T-cell (primary cell): ENCODE measurements around the gene MRFAP1L1. TPM values are rescaled to one million over a fixed set of nuclear protein-coding genes. Genes with fewer than 3 reads are reported as not detected.
"Not testable (repeated sequence)": the region's sequence is repeated elsewhere in the genome, so short reads cannot be mapped to it uniquely, and the experiment has no call there.

ENCODE experiments used
- ATAC-seq, 4 experiments: fragments of 200-7000 bp in 3 of 4; fragments of 150-1000 bp in 1 of 4; cut with Tn5 transposase; replicated peaks in 1 of 4; 1 replicate in 3 of 4; 2 replicates in 1 of 4; pipeline ENCODE4 v1.10.0; 2021; ENCODE audit warnings: moderate library complexity in 3 of 4, mild to moderate bottlenecking in 2 of 4, moderate number of reproducible peaks in 1 of 4
- CTCF ChIA-PET, 2 donors: fragments of 300-600 bp; sonication (Branson Sonifier 250); formaldehyde crosslinking; loops; one replicate each; lab custom pipeline; 2022; ENCODE audit warnings: antibody characterized with exemption in 2 of 2; lab: Charles Lee
- POLR2A ChIA-PET, 2 donors: fragments of 300-600 bp; sonication (Branson Sonifier 250); formaldehyde crosslinking; loops; one replicate each; lab custom pipeline; 2022; ENCODE audit warnings: antibody characterized with exemption in 2 of 2; lab: Charles Lee
- DNase-seq, 35 experiments: peaks; one replicate each; pipeline versions ENCODE4 v3.0.0 to v3.0.0-alpha.2; 2013 to 2023
- H3K27ac ChIP-seq: one replicate; pipeline ENCODE4 v1.5.1; 2013; ENCODE audit warnings: low read length
- H3K27me3 ChIP-seq, 2 experiments: replicated peaks in 1 of 2; 1 replicate in 1 of 2; 2 replicates in 1 of 2; pipeline versions ENCODE4 v1.6.1 to v1.7.0; 2013; ENCODE audit warnings: low read length in 1 of 2, mixed read lengths in 1 of 2; ENCODE audit not compliant: control insufficient read depth in 2 of 2, insufficient read depth in 2 of 2; ENCODE audit errors: extremely low read depth in 1 of 2
- H3K36me3 ChIP-seq, 2 donors: 1 replicate in 1 of 2; 2 replicates in 1 of 2; pipeline versions ENCODE4 v1.6.1 to v1.7.0; 2013; ENCODE audit warnings: low read length in 1 of 2; ENCODE audit not compliant: control insufficient read depth in 2 of 2, insufficient read depth in 1 of 2; ENCODE audit errors: extremely low read depth in 1 of 2
- H3K4me1 ChIP-seq, 2 experiments: 1 replicate in 1 of 2; 2 replicates in 1 of 2; pipeline versions ENCODE4 v1.6.1 to v1.7.0; 2013; ENCODE audit warnings: low read length in 2 of 2, mixed read lengths in 1 of 2; ENCODE audit not compliant: insufficient read depth in 2 of 2, control insufficient read depth in 1 of 2; ENCODE audit errors: extremely low read depth in 1 of 2
- H3K4me3 ChIP-seq, 2 donors: 1 replicate in 1 of 2; 2 replicates in 1 of 2; pipeline versions ENCODE4 v1.5.1 to v1.7.0; 2013; ENCODE audit warnings: mild to moderate bottlenecking in 2 of 2, low read length in 1 of 2, moderate library complexity in 1 of 2; ENCODE audit not compliant: control insufficient read depth in 1 of 2; ENCODE audit errors: extremely low read depth in 1 of 2
- H3K9me3 ChIP-seq: 2 replicates; pipeline ENCODE4 v1.7.0; 2013
- H3K27ac Mint-ChIP-seq, 2 donors: one replicate each; pipeline ENCODE4 v1.8.0; 2020 to 2021; ENCODE audit warnings: mild to moderate bottlenecking in 2 of 2, mixed read lengths in 2 of 2
- H3K27me3 Mint-ChIP-seq, 2 donors: one replicate each; pipeline ENCODE4 v1.8.0; 2021 to 2022; ENCODE audit warnings: mixed read lengths in 2 of 2
- H3K36me3 Mint-ChIP-seq: one replicate; pipeline ENCODE4 v1.8.0; 2021; ENCODE audit warnings: mixed read lengths
- H3K4me1 Mint-ChIP-seq, 3 donors: one replicate each; pipeline ENCODE4 v1.8.0; 2020 to 2022; ENCODE audit warnings: mixed read lengths in 3 of 3, mild to moderate bottlenecking in 1 of 3
- H3K4me3 Mint-ChIP-seq, 3 donors: one replicate each; pipeline ENCODE4 v1.8.0; 2020 to 2022; ENCODE audit warnings: mild to moderate bottlenecking in 3 of 3, mixed read lengths in 3 of 3, moderate library complexity in 3 of 3
- H3K9me3 Mint-ChIP-seq, 3 donors: one replicate each; pipeline ENCODE4 v1.8.0; 2020 to 2022; ENCODE audit warnings: mixed read lengths in 3 of 3
- WGBS: methylation state at CpG from one replicate; pipeline ENCODE4 v1.1.5; 2013; ENCODE audit warnings: missing lambda C conversion rate; ENCODE audit not compliant: insufficient coverage; 5-methylcytosine and 5-hydroxymethylcytosine counted together
- total RNA-seq, 35 experiments: library from RNA in 6 of 35; stranded (reverse) in 6 of 35; fragments of 120-200 nt in 1 of 35; gene quantifications; one replicate each; pipeline versions ENCODE4 v1.2.1 to v1.2.4 and lab custom pipeline; 2013 to 2026

Gene MRFAP1L1
- total RNA-seq = 100 to 1,000 TPM in 3 of 5 donors, 10 to 100 TPM in 2; 28.8 to 121 (median 112) TPM
- 124 TPM for total RNA-seq (2013)
- 59.3 to 219 (median 97.6) reads per million in 29 experiments for total RNA-seq (lab: John Stamatoyannopoulos, UW)

GRCh38 chr4:6709230-6710114, at the start of gene MRFAP1L1:
TSS of gene MRFAP1L1 (minus strand) at chr4:6709865. CDS start at chr4:6709629, 236 bp downstream.
- Histone ChIP-seq H3K27ac (peak within 1 kb of the TSS; percentile 71), H3K36me3 (peaks cover 0 to 22% of the 10 kb centered on the region in 2 donors), H3K4me3 (peak within 1 kb of the TSS; percentile 67 to 87), H3K4me1 (peaks cover 22 to 39% of the 10 kb centered on the region in 2 experiments), H3K27me3 (no peaks in the 10 kb centered on the region), H3K9me3 (no peaks in the 10 kb centered on the region)
- Mint-ChIP-seq H3K4me1 (peaks cover 60 to 71% (median 62%) of the 10 kb centered on the region in 3 donors), H3K36me3 (peaks cover 43% of the 10 kb centered on the region), H3K4me3 (peak within 1 kb of the TSS; percentile 96 to 100 (median 97)), H3K27me3 (no peaks in the 10 kb centered on the region), H3K9me3 (no peaks in the 10 kb centered on the region), H3K27ac (peak within 1 kb of the TSS; percentile 97 to 99)
- 0% methylated on average over 63 of the region's 72 CpGs for WGBS
- DNase-seq (peak; percentile 92 to 99 (median 97)), ATAC-seq (peak; percentile 83 to 90 (median 86))
- ChIA-PET CTCF (interaction anchor here (0.6 to 3.2 kb wide), 11 partner anchors 8 to 164 kb away, joined by 3 to 48 read pairs (median 6); partner anchors contain the start of gene MRFAP1 (in 1 of the 2)), POLR2A (interaction anchor here in 1 of 2 donors (0.6 to 2.4 kb wide), 7 partner anchors 19 to 37 kb away, joined by 3 to 10 read pairs (median 4); a partner anchor contains a TSS)

DNA sequence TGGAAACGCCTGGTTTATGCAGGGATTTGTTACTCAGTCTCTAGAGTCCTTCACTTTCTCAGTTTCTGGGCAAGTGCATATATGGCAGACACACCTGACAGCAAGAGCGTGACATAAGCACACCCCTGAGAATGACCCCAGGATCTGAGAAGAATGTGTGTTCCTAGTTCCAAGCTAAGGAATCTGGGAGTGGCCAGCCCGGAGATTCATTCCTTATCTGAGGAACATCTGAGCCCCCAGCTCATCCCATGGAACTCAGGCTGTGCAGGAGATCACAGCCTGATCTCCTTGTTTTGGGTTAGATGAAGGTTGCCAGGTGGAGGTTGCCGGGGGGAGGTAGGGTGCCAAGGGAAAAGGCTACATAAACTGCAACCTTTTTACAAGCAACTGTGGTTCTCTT, 49.1 kb upstream of the MRFAP1L1 start:
- CTCF ChIA-PET = no interaction called here
- H3K4me3 Mint-ChIP-seq = no peak overlapping the region
- peaks cover 3 to 4% (median 4%) of the 10 kb centered on the region in 3 donors for H3K4me1 Mint-ChIP-seq
- no peak for DNase-seq
- peaks cover 0 to 5% of the 10 kb centered on the region in 2 donors for H3K27me3 Mint-ChIP-seq
- no peak overlapping the region for H3K4me3 ChIP-seq
- H3K27ac ChIP-seq = no peak overlapping the region
- peaks cover 0 to 12% of the 10 kb centered on the region in 2 experiments for H3K27me3 ChIP-seq
- no peaks in the 10 kb centered on the region for H3K9me3 Mint-ChIP-seq
- no peak for ATAC-seq
- H3K4me1 ChIP-seq = peaks cover 0 to 8% of the 10 kb centered on the region in 2 experiments
- no peak overlapping the region for H3K27ac Mint-ChIP-seq
- POLR2A ChIA-PET = no interaction called here
- 88% methylated on average over 4 of the region's 4 CpGs for whole genome bisulfite sequencing
- H3K36me3 Mint-ChIP-seq = no peaks in the 10 kb centered on the region
- H3K9me3 ChIP-seq = no peaks in the 10 kb centered on the region
- no peaks in the 10 kb centered on the region for H3K36me3 ChIP-seq

- CTCF ChIA-PET, H3K9me3 ChIP-seq, H3K27ac Mint-ChIP-seq, DNase-seq, H3K4me3 ChIP-seq, H3K36me3 Mint-ChIP-seq, POLR2A ChIA-PET, H3K27ac ChIP-seq, H3K9me3 Mint-ChIP-seq, H3K27me3 Mint-ChIP-seq, H3K4me3 Mint-ChIP-seq, H3K36me3 ChIP-seq, ATAC-seq: not testable (repeated sequence)
- peaks cover 7 to 11% (median 10%) of the 10 kb centered on the region in 3 donors for H3K4me1 Mint-ChIP-seq
- peaks cover 0 to 13% of the 10 kb centered on the region in 2 experiments for H3K4me1 ChIP-seq
- no CpG with 5 or more reads among the region's 6 CpGs for WGBS
- peaks cover 0 to 12% of the 10 kb centered on the region in 2 experiments for H3K27me3 ChIP-seq
Observed at GRCh38 chr4:6756345-6756744, 46.7 kb upstream of the MRFAP1L1 start.

GRCh38 chr4:6755088-6755753, 45.6 kb upstream of the MRFAP1L1 start:
- ATAC-seq (no peak), DNase-seq (no peak)
- CTCF ChIA-PET = no interaction called here
- Mint-ChIP-seq H3K9me3 (no peaks in the 10 kb centered on the region), H3K27me3 (no peaks in the 10 kb centered on the region), H3K36me3 (no peaks in the 10 kb centered on the region), H3K4me1 (peaks cover 10 to 15% (median 11%) of the 10 kb centered on the region in 3 donors), H3K4me3 (no peak overlapping the region), H3K27ac (no peak overlapping the region)
- H3K36me3 ChIP-seq = no peaks in the 10 kb centered on the region
- H3K27me3 ChIP-seq = peaks cover 0 to 7% of the 10 kb centered on the region in 2 experiments
- WGBS = 100% methylated on average over 2 of the region's 5 CpGs
- no peaks in the 10 kb centered on the region for H3K9me3 ChIP-seq
- no peak overlapping the region for H3K27ac ChIP-seq
- POLR2A ChIA-PET = no interaction called here
- no peak overlapping the region for H3K4me3 ChIP-seq
- peaks cover 0 to 8% of the 10 kb centered on the region in 2 experiments for H3K4me1 ChIP-seq

- Mint-ChIP-seq H3K4me1 (peaks cover 10 to 15% (median 11%) of the 10 kb centered on the region in 3 donors), H3K36me3 (no peaks in the 10 kb centered on the region), H3K27me3 (no peaks in the 10 kb centered on the region), H3K4me3 (no peak overlapping the region), H3K9me3 (no peaks in the 10 kb centered on the region), H3K27ac (no peak overlapping the region)
- peaks cover 0 to 7% of the 10 kb centered on the region in 2 experiments for H3K27me3 ChIP-seq
- ATAC-seq (no peak), DNase-seq (no peak)
- ChIA-PET CTCF (no interaction called here), POLR2A (no interaction called here)
- H3K36me3 ChIP-seq = no peaks in the 10 kb centered on the region
- peaks cover 0 to 8% of the 10 kb centered on the region in 2 experiments for H3K4me1 ChIP-seq
- 70% methylated on average over 2 of the region's 3 CpGs for WGBS
- H3K4me3 ChIP-seq = no peak overlapping the region
- H3K9me3 ChIP-seq = no peaks in the 10 kb centered on the region
- no peak overlapping the region for H3K27ac ChIP-seq
Observed at GRCh38 chr4:6754481-6755087, 44.9 kb upstream of the MRFAP1L1 start.

- no peak overlapping the region for H3K27ac ChIP-seq
- H3K4me3 ChIP-seq = no peak overlapping the region
- peaks cover 0 to 8% of the 10 kb centered on the region in 2 experiments for H3K4me1 ChIP-seq
- CTCF ChIA-PET = no interaction called here
- Mint-ChIP-seq H3K36me3 (no peaks in the 10 kb centered on the region), H3K4me1 (peaks cover 10 to 15% (median 11%) of the 10 kb centered on the region in 3 donors), H3K27me3 (no peaks in the 10 kb centered on the region), H3K4me3 (no peak overlapping the region), H3K9me3 (no peaks in the 10 kb centered on the region), H3K27ac (no peak overlapping the region)
- WGBS = 78% methylated on average over 7 of the region's 9 CpGs
- no peaks in the 10 kb centered on the region for H3K9me3 ChIP-seq
- no peaks in the 10 kb centered on the region for H3K36me3 ChIP-seq
- POLR2A ChIA-PET = interaction anchor here (0.5 kb wide), 2 partner anchors 89 to 155 kb away, joined by 3 read pairs; no protein-coding TSS in a partner anchor
- no peak for DNase-seq
- peaks cover 0 to 7% of the 10 kb centered on the region in 2 experiments for H3K27me3 ChIP-seq
- no peak for ATAC-seq
Observed at GRCh38 chr4:6753891-6754290, 44.2 kb upstream of the MRFAP1L1 start.
